ENCODE results near the gene MPG. TPM values are rescaled to one million over a fixed set of nuclear protein-coding genes. Genes with fewer than 3 reads are reported as not detected.

MPG gene
- total and polyA plus RNA-seq, 2 of the 8 experiments (the other 6 are each of a cell fraction or from before 2014, with no cell fraction given), result 37.6 to 83.7 TPM

DNA sequence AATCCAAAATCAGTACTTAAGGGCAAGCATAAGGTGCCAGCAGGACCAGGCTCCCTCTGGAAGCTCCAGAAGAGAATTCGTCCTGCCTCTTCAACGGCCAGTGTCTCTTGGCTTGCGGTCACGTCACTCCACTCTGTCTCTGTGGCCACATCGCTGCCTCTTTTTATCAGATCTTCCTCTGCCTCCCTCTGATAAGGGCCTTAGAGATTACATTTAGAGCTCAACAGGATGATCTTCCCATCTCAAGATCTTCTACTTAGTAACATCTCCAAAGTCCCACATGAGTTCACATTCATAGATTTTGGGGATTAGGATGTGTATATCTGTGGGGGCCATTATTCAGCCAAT is 16.9 kb downstream of the MPG start:
- Histone ChIP-seq H2BK20ac (ENCODE audit: low read length) (no peak overlapping the region), H4K91ac (replicated peaks; ENCODE audit: insufficient read length, low read length) (no peak overlapping the region), H2BK12ac (ENCODE audit: low read depth, low read length) (no peak overlapping the region), H3K23ac (ENCODE audit: insufficient read length) (no peak overlapping the region), H3K9me3 (ENCODE audit: insufficient read depth in 2 of 2, low read depth in 1 of 2, low read length in 1 of 2) (no peaks in the 10 kb centered on the region), H4K5ac (ENCODE audit: insufficient read length, low read depth, low read length) (no peak overlapping the region), H2BK120ac (replicated peaks; ENCODE audit: low read depth, low read length) (no peak overlapping the region), H3K4ac (replicated peaks; ENCODE audit: insufficient read length, low read depth, low read length) (no peak overlapping the region), H3K36me3 (ENCODE audit: control insufficient read depth in 2 of 4, insufficient read depth in 4 of 4, low read length in 3 of 4) (peaks cover 0 to 3% (median 0%) of the 10 kb centered on the region in 4 experiments; a peak in 2 of 8 replicates), H4K8ac (ENCODE audit: extremely low read depth, insufficient read depth, low read length) (no peak overlapping the region), H3K56ac (replicated peaks; ENCODE audit: insufficient read length, low read depth, low read length) (no peak overlapping the region), H3K27ac (ENCODE audit: low read depth, low read length) (no peak overlapping the region), H3K14ac (ENCODE audit: insufficient read length) (no peak overlapping the region), H3K27me3 (replicated peaks in 1 of 4; ENCODE audit: control insufficient read depth in 3 of 4, extremely low read depth in 1 of 4, insufficient read depth in 3 of 4, low read length in 3 of 4) (no peaks in the 10 kb centered on the region), H3K4me3 (ENCODE audit: extremely low read depth in 1 of 4, insufficient read depth in 2 of 4, low read depth in 3 of 4, low read length in 4 of 4) (no peak overlapping the region), H2BK15ac (ENCODE audit: low read length) (no peak overlapping the region), H3K4me1 (replicated peaks in 1 of 4; ENCODE audit: control insufficient read depth in 3 of 4, insufficient read depth in 4 of 4, low read length in 3 of 4) (no peaks in the 10 kb centered on the region), H3K18ac (ENCODE audit: extremely low read depth, low read length) (no peak overlapping the region), H3K79me2 (ENCODE audit: control insufficient read depth in 1 of 2, insufficient read depth in 2 of 2, low read length in 2 of 2) (no peaks in the 10 kb centered on the region), H3K79me1 (ENCODE audit: low read depth, low read length) (no peaks in the 10 kb centered on the region), H2AK5ac (ENCODE audit: low read depth, low read length) (no peak overlapping the region), H4K20me1 (replicated peaks in 1 of 2; ENCODE audit: control insufficient read depth in 1 of 2, insufficient read depth in 2 of 2, low read length in 2 of 2) (peaks cover 3 to 10% of the 10 kb centered on the region in 2 experiments), H3K23me2 (ENCODE audit: low read depth, low read length) (no peaks in the 10 kb centered on the region), H2AFZ (ENCODE audit: low read length) (no peak overlapping the region), H3K9ac (replicated peaks in 1 of 4; ENCODE audit: extremely low read depth in 1 of 4, low read depth in 3 of 4, low read length in 3 of 4) (no peak overlapping the region), H3K4me2 (ENCODE audit: insufficient read depth in 1 of 2, low read depth in 2 of 2, low read length in 2 of 2) (no peak overlapping the region), H2BK5ac (ENCODE audit: low read depth, low read length) (no peak overlapping the region)
- no peak for DNase-seq (ENCODE audit: low read depth in 1 of 2, low spot score in 2 of 2)
- TF ChIP-seq SIX5 (IDR thresholded peaks at IDR 0.05; ENCODE audit: low read depth, low read length), result no peak
- TF ChIP-seq FOSL1 (IDR thresholded peaks at IDR 0.05; ENCODE audit: insufficient read depth, low read depth, low read length), result no peak
- TF ChIP-seq KDM1A (IDR thresholded peaks at IDR 0.05; ENCODE audit: borderline replicate concordance, low read length), result no peak
- no peak for TF ChIP-seq EZH2 (IDR thresholded peaks at IDR 0.05; ENCODE audit: low read depth, low read length, severe bottlenecking)
- TF ChIP-seq HDAC6 (IDR thresholded peaks at IDR 0.05; ENCODE audit: low read depth, low read length), result no peak
- TF ChIP-seq SIN3A (conservative IDR thresholded peaks at IDR 0.05 in 1 of 2, IDR thresholded peaks at IDR 0.05 in 1 of 2; ENCODE audit: low read depth in 1 of 2, low read length in 2 of 2), result no peak
- no peak for TF ChIP-seq SIRT6 (IDR thresholded peaks at IDR 0.05; ENCODE audit: low read length)
- TF ChIP-seq ASH2L (IDR thresholded peaks at IDR 0.05; ENCODE audit: low read length), result no peak
- TF ChIP-seq KDM4A (IDR thresholded peaks at IDR 0.05; ENCODE audit: low read depth, low read length, severe bottlenecking), result no peak
- no peak for TF ChIP-seq POU5F1 (IDR thresholded peaks at IDR 0.05; ENCODE audit: low read depth, low read length)
- no peak for TF ChIP-seq TAF7 (optimal IDR thresholded peaks at IDR 0.05; ENCODE audit: borderline replicate concordance, low read depth, low read length)
- TF ChIP-seq NRF1 (IDR thresholded peaks at IDR 0.05; ENCODE audit: low read depth, low read length), result no peak
- TF ChIP-seq ZNF274 (IDR thresholded peaks at IDR 0.05; ENCODE audit: borderline replicate concordance, extremely low read depth, low read length), result no peak
- TF ChIP-seq CHD2 (IDR thresholded peaks at IDR 0.05; ENCODE audit: low read length), result no peak
- no peak for TF ChIP-seq BACH1 (IDR thresholded peaks at IDR 0.05; ENCODE audit: low read length)
- ChIA-PET CTCF (ENCODE audit: partially characterized antibody) (interaction anchor here (0.5 to 25.7 kb wide), 10 partner anchors 9 to 268 kb away, joined by 3 to 856 read pairs (median 24); partner anchors contain the start of genes MPG and RHBDF1), POLR2A (ENCODE audit: partially characterized antibody) (interaction anchor here (1.2 to 12.4 kb wide), 3 partner anchors 11 to 27 kb away, joined by 3 to 153 read pairs (median 6); partner anchors contain the start of genes MPG and RHBDF1)
- no peak for FAIRE-seq
- WGBS, 2 experiments (ENCODE audit: extremely low coverage in 1 of 2, insufficient coverage in 1 of 2, insufficient read length in 1 of 2, insufficient replicate concordance in 2 of 2, low coverage in 1 of 2, low lambda C conversion rate in 2 of 2, missing lambda C conversion rate in 1 of 2), result 96% methylated on average over 5 of the region's 5 CpGs; no CpG with 5 or more reads in 1 of the 2 experiments

Measured in H1 (cell line).